Immature natural killer cell (primary cell): Measurements from ENCODE around the gene LGR6. TPM values are rescaled to one million over a fixed set of nuclear protein-coding genes. Genes with fewer than 3 reads are reported as not detected.

ENCODE experiments used
- DNase-seq, 3 donors: peaks; one replicate each; pipeline ENCODE4 v3.0.0; 2022; ENCODE audit warnings: mixed read lengths in 1 of 3
- H3K27ac Mint-ChIP-seq, 6 donors: one replicate each; pipeline ENCODE4 v1.8.0; 2020; ENCODE audit warnings: mixed read lengths in 6 of 6, mild to moderate bottlenecking in 5 of 6, inconsistent platforms in 4 of 6, moderate library complexity in 3 of 6
- H3K27me3 Mint-ChIP-seq, 3 donors: one replicate each; pipeline ENCODE4 v1.8.0; 2020 to 2021; ENCODE audit warnings: low read depth in 3 of 3, mild to moderate bottlenecking in 3 of 3, mixed read lengths in 3 of 3, moderate library complexity in 3 of 3, inconsistent platforms in 1 of 3
- H3K36me3 Mint-ChIP-seq, 3 donors: one replicate each; pipeline ENCODE4 v1.8.0; 2020; ENCODE audit warnings: mixed read lengths in 3 of 3, inconsistent platforms in 2 of 3, mild to moderate bottlenecking in 2 of 3
- H3K4me1 Mint-ChIP-seq, 2 donors: one replicate each; pipeline ENCODE4 v1.8.0; 2020; ENCODE audit warnings: inconsistent platforms in 2 of 2, mild to moderate bottlenecking in 2 of 2, mixed read lengths in 2 of 2, moderate library complexity in 1 of 2
- H3K4me3 Mint-ChIP-seq, 5 donors: one replicate each; pipeline ENCODE4 v1.8.0; 2020; ENCODE audit warnings: mild to moderate bottlenecking in 5 of 5, mixed read lengths in 5 of 5, inconsistent platforms in 3 of 5, moderate library complexity in 3 of 5
- H3K9me3 Mint-ChIP-seq, 6 donors: one replicate each; pipeline ENCODE4 v1.8.0; 2020; ENCODE audit warnings: mild to moderate bottlenecking in 6 of 6, mixed read lengths in 6 of 6, inconsistent platforms in 4 of 6, moderate library complexity in 3 of 6
- polyA plus RNA-seq, 3 donors: library from polyadenylated mRNA; unstranded; fragments of 300-500 nt; fragmentation: Illumina TruSeq; gene quantifications; one replicate each; pipeline ENCODE4 v1.2.3, GENCODE V29; 2021

The LGR6 gene
- polyA plus RNA-seq, 3 donors from 2014 or later, result 10.9 to 26.8 (median 21.1) TPM

GRCh38 chr1:202241376-202242079 lies 47.9 kb downstream of the LGR6 start:
- H3K27ac Mint-ChIP-seq, result peak overlapping the region in 4 of 6 donors; percentile 17 to 75 (median 34)
- no peak overlapping the region for H3K4me3 Mint-ChIP-seq
- no peaks in the 10 kb centered on the region for H3K9me3 Mint-ChIP-seq

GRCh38 chr1:202242080-202242419 lies 48.5 kb downstream of the LGR6 start:
- no peaks in the 10 kb centered on the region for H3K9me3 Mint-ChIP-seq
- no peak for DNase-seq
- H3K27ac Mint-ChIP-seq, result peak overlapping the region in 1 of 6 donors; percentile 9
- peaks cover 0 to 17% (median 0%) of the 10 kb centered on the region in 3 donors for H3K36me3 Mint-ChIP-seq
- peaks cover 0 to 7% (median 4%) of the 10 kb centered on the region in 3 donors for H3K27me3 Mint-ChIP-seq
- no peak overlapping the region for H3K4me3 Mint-ChIP-seq
- H3K4me1 Mint-ChIP-seq, result no peaks in the 10 kb centered on the region

More at GRCh38 chr1:202241376-202242079, 47.9 kb downstream of the LGR6 start:
- Mint-ChIP-seq H3K36me3 (peaks cover under 1 to 18% (median under 1%) of the 10 kb centered on the region in 3 donors), H3K4me1 (peaks cover 0 to under 1% of the 10 kb centered on the region in 2 donors), H3K27me3 (peaks cover 0 to 7% (median 4%) of the 10 kb centered on the region in 3 donors)
- no peak for DNase-seq

DNA sequence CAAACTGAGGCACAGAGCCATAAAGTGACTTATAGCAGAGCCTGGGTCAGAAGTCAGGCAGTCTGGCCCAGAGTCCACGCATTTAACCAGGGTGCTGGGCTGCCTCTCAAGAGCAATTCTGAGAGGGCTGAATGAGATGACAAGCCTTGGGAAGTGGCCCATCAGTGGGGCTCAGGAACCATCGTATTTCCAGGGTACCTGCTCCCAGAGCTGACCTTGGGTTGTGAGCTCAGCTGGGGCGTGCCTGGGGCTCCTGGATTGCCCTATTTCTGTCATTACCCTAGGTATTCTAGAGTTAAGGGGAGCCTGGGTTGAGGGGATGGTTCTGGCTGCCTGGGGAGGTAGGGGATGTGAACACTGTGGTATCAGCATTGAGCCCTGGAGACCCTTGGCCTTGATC lies 49.4 kb downstream of the LGR6 start:
- Mint-ChIP-seq H3K4me1 (no peaks in the 10 kb centered on the region), H3K27ac (peak overlapping the region in 3 of 6 donors; percentile 31 to 50 (median 49)), H3K36me3 (peaks cover 0 to 13% (median 0%) of the 10 kb centered on the region in 3 donors), H3K9me3 (no peaks in the 10 kb centered on the region), H3K27me3 (peaks cover 0 to 4% (median 3%) of the 10 kb centered on the region in 3 donors), H3K4me3 (no peak overlapping the region)
- DNase-seq, result no peak

DNA sequence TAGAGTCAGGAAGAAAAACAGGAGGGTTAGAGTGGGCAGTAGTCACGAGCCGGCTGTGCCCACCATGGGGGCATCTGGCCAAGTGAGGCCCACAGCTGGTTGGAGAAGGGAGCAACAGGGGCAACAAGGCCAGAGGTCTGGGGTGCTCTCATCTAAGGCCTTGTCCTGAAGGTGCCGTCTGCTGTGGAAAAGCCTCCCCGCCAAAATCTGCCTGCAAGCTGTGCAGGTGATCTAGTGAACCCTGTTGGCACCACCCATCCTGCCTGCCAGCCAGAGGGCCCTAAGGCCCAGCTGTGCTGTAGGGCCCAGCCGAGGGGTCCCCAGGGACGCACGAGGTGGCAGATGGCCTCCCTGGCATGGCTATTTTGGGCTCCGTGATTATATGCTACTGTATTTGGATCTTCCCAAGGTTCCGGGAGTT lies 51.3 kb downstream of the LGR6 start:
- H3K36me3 Mint-ChIP-seq, result peaks cover 4 to 5% (median 5%) of the 10 kb centered on the region in 3 donors
- H3K4me3 Mint-ChIP-seq, result no peak overlapping the region
- peaks cover 0 to 1% (median 0%) of the 10 kb centered on the region in 3 donors for H3K27me3 Mint-ChIP-seq
- no peaks in the 10 kb centered on the region for H3K4me1 Mint-ChIP-seq
- DNase-seq, result no peak
- no peaks in the 10 kb centered on the region for H3K9me3 Mint-ChIP-seq
- no peak overlapping the region for H3K27ac Mint-ChIP-seq

- H3K27me3 Mint-ChIP-seq, result peaks cover 0 to 1% (median 0%) of the 10 kb centered on the region in 3 donors
- H3K36me3 Mint-ChIP-seq, result peaks cover 2 to 5% (median 5%) of the 10 kb centered on the region in 3 donors
- no peak overlapping the region for H3K4me3 Mint-ChIP-seq
- peaks cover 0 to 1% of the 10 kb centered on the region in 2 donors for H3K4me1 Mint-ChIP-seq
- no peak overlapping the region for H3K27ac Mint-ChIP-seq
- H3K9me3 Mint-ChIP-seq, result no peaks in the 10 kb centered on the region
- DNase-seq, result no peak
Observed at GRCh38 chr1:202245391-202245790, 51.8 kb downstream of the LGR6 start.

DNA sequence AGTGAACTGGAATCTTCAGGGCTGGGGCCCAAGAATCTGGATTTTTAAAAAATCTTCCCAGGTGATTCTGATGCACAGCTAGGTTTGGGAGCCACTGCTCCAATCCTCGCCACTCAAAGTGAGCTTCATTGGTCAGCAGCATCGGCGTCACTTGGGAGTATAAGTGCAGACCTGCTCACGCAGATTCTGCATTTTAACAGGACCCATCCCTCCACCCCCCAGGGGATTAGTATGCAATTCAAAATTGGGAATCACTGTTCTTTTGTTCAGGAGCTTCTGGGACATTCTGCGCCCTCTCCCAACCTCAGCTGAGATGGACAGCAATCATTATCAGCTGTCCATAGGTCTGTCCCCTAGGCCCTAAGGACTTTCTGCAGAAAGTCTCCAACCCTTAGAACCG lies 53.5 kb downstream of the LGR6 start:
- no peaks in the 10 kb centered on the region for H3K9me3 Mint-ChIP-seq
- H3K36me3 Mint-ChIP-seq, result peaks cover 2 to 5% (median 5%) of the 10 kb centered on the region in 3 donors
- DNase-seq, result no peak
- H3K27me3 Mint-ChIP-seq, result peaks cover 0 to 1% (median 0%) of the 10 kb centered on the region in 3 donors
- H3K27ac Mint-ChIP-seq, result peak overlapping the region in 2 of 6 donors; percentile 11 to 16
- H3K4me3 Mint-ChIP-seq, result no peak overlapping the region
- H3K4me1 Mint-ChIP-seq, result peaks cover 0 to 1% of the 10 kb centered on the region in 2 donors

GRCh38 chr1:202247837-202248795 lies 54.5 kb downstream of the LGR6 start:
- peak overlapping the region in 2 of 6 donors; percentile 16 to 34 for H3K27ac Mint-ChIP-seq
- H3K36me3 Mint-ChIP-seq, result peaks cover 2 to 5% (median 5%) of the 10 kb centered on the region in 3 donors
- H3K9me3 Mint-ChIP-seq, result no peaks in the 10 kb centered on the region
- no peak for DNase-seq
- H3K4me1 Mint-ChIP-seq, result peaks cover 0 to 1% of the 10 kb centered on the region in 2 donors
- peaks cover 0 to 1% (median 1%) of the 10 kb centered on the region in 3 donors for H3K27me3 Mint-ChIP-seq
- H3K4me3 Mint-ChIP-seq, result no peak overlapping the region

DNA sequence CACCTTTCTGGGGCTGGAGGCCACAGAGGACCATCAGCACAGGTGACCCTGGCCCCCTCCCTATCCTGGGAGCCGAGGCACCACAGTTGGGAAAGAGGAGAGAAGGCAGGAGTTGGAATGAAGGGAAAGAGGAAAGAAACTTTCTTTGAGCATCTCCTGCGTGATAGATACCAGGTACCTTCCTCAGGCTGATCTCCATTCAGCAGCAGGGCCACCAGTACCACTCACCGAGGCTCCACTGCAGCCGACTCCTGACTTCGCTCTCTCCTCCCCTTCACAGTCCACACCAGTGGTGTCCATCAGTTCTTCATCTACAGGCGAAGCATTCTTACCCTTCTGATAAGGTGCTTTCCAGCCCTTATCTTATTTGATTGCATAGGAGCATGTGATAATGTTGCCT lies 55.3 kb downstream of the LGR6 start:
- Mint-ChIP-seq H3K4me3 (no peak overlapping the region), H3K27me3 (peaks cover 0 to 1% (median 1%) of the 10 kb centered on the region in 3 donors), H3K4me1 (peaks cover 0 to 1% of the 10 kb centered on the region in 2 donors), H3K27ac (peak overlapping the region in 3 of 6 donors; percentile 4 to 65 (median 22)), H3K36me3 (peaks cover 2 to 5% (median 5%) of the 10 kb centered on the region in 3 donors), H3K9me3 (no peaks in the 10 kb centered on the region)
- no peak for DNase-seq

GRCh38 chr1:202249436-202249835 lies 55.8 kb downstream of the LGR6 start:
- Mint-ChIP-seq H3K9me3 (no peaks in the 10 kb centered on the region), H3K36me3 (peaks cover 2 to 5% (median 5%) of the 10 kb centered on the region in 3 donors), H3K27me3 (peaks cover 0 to 1% (median 1%) of the 10 kb centered on the region in 3 donors), H3K4me1 (peaks cover 3 to 6% of the 10 kb centered on the region in 2 donors), H3K4me3 (no peak overlapping the region), H3K27ac (peak overlapping the region in 2 of 6 donors; percentile 4 to 66)
- no peak for DNase-seq

- H3K9me3 Mint-ChIP-seq, result no peaks in the 10 kb centered on the region
- DNase-seq, result no peak
- H3K4me1 Mint-ChIP-seq, result peaks cover 7 to 10% of the 10 kb centered on the region in 2 donors
- H3K27me3 Mint-ChIP-seq, result peaks cover 0 to 1% (median 0%) of the 10 kb centered on the region in 3 donors
- H3K27ac Mint-ChIP-seq, result peak overlapping the region in 2 of 6 donors; percentile 66 to 70
- peaks cover 2 to 5% (median 5%) of the 10 kb centered on the region in 3 donors for H3K36me3 Mint-ChIP-seq
- H3K4me3 Mint-ChIP-seq, result no peak overlapping the region
Observed at GRCh38 chr1:202249846-202250245, 56.2 kb downstream of the LGR6 start.

DNA sequence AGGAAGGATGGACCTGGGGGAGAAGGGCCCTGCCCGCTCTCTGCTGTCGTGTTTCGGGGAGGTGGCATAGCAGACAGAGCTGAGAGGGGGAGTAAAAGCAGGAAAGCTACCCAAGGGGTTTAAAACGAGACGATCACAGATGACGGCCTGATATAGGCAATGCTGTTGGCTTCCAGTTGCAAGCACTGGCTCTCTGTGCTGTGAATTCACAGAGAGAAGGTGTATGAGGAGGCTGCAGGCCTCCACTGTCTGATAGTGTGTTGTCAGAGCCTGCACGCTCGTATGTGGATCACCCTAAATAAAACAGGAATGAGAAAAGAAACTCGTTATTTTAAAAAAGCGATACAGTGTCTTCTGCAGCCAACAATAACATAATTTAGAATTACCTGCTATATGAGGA lies 57.4 kb downstream of the LGR6 start:
- Mint-ChIP-seq H3K4me1 (peaks cover 15 to 19% of the 10 kb centered on the region in 2 donors), H3K27ac (peak overlapping the region in 3 of 6 donors; percentile 0 to 72 (median 15)), H3K9me3 (no peaks in the 10 kb centered on the region), H3K4me3 (no peak overlapping the region), H3K36me3 (peaks cover 2 to 5% (median 5%) of the 10 kb centered on the region in 3 donors), H3K27me3 (peaks cover 0 to 1% (median 0%) of the 10 kb centered on the region in 3 donors)
- DNase-seq, result no peak

- Mint-ChIP-seq H3K27ac (peak overlapping the region in 4 of 6 donors; percentile 8 to 72 (median 28)), H3K4me3 (no peak overlapping the region), H3K4me1 (peaks cover 15 to 19% of the 10 kb centered on the region in 2 donors)
Observed at GRCh38 chr1:202251424-202252256, 58.0 kb downstream of the LGR6 start.

DNA sequence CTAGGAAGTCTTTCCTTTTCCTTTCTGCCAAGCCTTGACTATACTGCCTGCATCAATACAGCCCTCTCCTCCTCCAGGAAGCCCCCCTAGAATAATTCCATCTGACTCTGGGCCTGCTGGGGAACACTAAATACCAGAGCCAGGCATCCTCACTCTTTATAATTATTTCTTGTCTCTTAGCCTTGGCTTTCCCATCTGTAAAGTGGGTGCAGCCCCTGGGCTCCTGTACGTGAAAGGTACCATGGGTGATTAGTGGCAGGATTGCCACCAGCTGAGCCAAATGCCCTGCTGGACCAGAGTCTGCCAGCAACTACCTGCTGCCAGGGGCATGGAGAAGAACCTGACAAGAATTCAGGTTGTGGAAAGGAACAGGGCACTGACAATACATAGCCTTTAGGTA lies 58.7 kb downstream of the LGR6 start:
- peak overlapping the region in 3 of 6 donors; percentile 8 to 50 (median 42) for H3K27ac Mint-ChIP-seq

More at GRCh38 chr1:202251424-202252256, 58.0 kb downstream of the LGR6 start:
- no peak for DNase-seq
- peaks cover 0 to 1% (median 0%) of the 10 kb centered on the region in 3 donors for H3K27me3 Mint-ChIP-seq
- H3K36me3 Mint-ChIP-seq, result peaks cover 2 to 6% (median 5%) of the 10 kb centered on the region in 3 donors
- no peaks in the 10 kb centered on the region for H3K9me3 Mint-ChIP-seq

More for the DNA sequence above, 58.7 kb downstream of the LGR6 start:
- H3K36me3 Mint-ChIP-seq, result peaks cover 2 to 8% (median 5%) of the 10 kb centered on the region in 3 donors
- peaks cover 0 to 1% (median 0%) of the 10 kb centered on the region in 3 donors for H3K27me3 Mint-ChIP-seq
- H3K9me3 Mint-ChIP-seq, result no peaks in the 10 kb centered on the region
- no peak for DNase-seq
- H3K4me3 Mint-ChIP-seq, result no peak overlapping the region
- H3K4me1 Mint-ChIP-seq, result peaks cover 15 to 22% of the 10 kb centered on the region in 2 donors
